ENCODE measurements around the gene PRKG1. TPM values are rescaled to one million over a fixed set of nuclear protein-coding genes. Genes with fewer than 3 reads are reported as not detected.

The PRKG1 gene
- total and polyA plus RNA-seq, 2 of the 4 experiments (the other 2 are of a cell fraction) = 3.5 to 18.3 TPM

GRCh38 chr10:51269821-51270220 lies 195.5 kb downstream of the PRKG1 start:
- H3K9me3 ChIP-seq (ENCODE audit: control insufficient read depth, insufficient read depth, low read length) = no peaks in the 10 kb centered on the region
- no peak overlapping the region for H3K9ac ChIP-seq (ENCODE audit: low read depth, low read length)
- no peak overlapping the region for H3K4ac ChIP-seq (ENCODE audit: low read depth, low read length)
- peaks cover 4 to 14% of the 10 kb centered on the region in 2 experiments; a peak in 3 of 4 replicates for H3K79me1 ChIP-seq (ENCODE audit: low read depth in 1 of 2, low read length in 2 of 2)
- H2BK120ac ChIP-seq (ENCODE audit: low read depth, low read length) = no peak overlapping the region
- no peaks in the 10 kb centered on the region for H3K36me3 ChIP-seq (ENCODE audit: control insufficient read depth, insufficient read depth, low read length)
- no peak overlapping the region for H4K8ac ChIP-seq (ENCODE audit: low read depth in 2 of 2, low read length in 2 of 2)
- H3K9me1 ChIP-seq (ENCODE audit: insufficient read depth, low read length) = no peaks in the 10 kb centered on the region
- no peak for TF ChIP-seq MXI1 (IDR thresholded peaks at IDR 0.05; ENCODE audit: borderline replicate concordance, low read depth, low read length)
- H2BK15ac ChIP-seq (ENCODE audit: low read depth, low read length) = no peak overlapping the region
- intact Hi-C loops (cut with micrococcal nuclease) = no loop called here
- H2AFZ ChIP-seq (replicated peaks; ENCODE audit: low read length, poor library complexity) = no peak overlapping the region
- peaks cover 1% of the 10 kb centered on the region; the same call in 1 of the 2 replicates for H3K4me1 ChIP-seq (ENCODE audit: control insufficient read depth, insufficient read depth, low read length)
- ATAC-seq (ENCODE audit: low read depth) (peak; percentile 87), DNase-seq (peak; percentile 75)
- no peaks in the 10 kb centered on the region for H3K27me3 ChIP-seq (ENCODE audit: control insufficient read depth, insufficient read depth, low read length)
- no peak overlapping the region for H3K4me2 ChIP-seq (ENCODE audit: low read depth, low read length)
- BruUV-seq (replicated peaks) = no TSS peak
- ChIA-PET POLR2A (ENCODE audit: unreplicated experiment) (no interaction called here), CTCF (no interaction called here)
- no peak overlapping the region for H3K4me3 ChIP-seq (ENCODE audit: insufficient read depth, low read depth, low read length)
- no peak overlapping the region for H3K27ac ChIP-seq (ENCODE audit: insufficient read depth, low read length)
- no peak overlapping the region for H4K91ac ChIP-seq (ENCODE audit: insufficient read depth, low read depth, low read length)
- H4K5ac ChIP-seq (ENCODE audit: low read depth, low read length) = no peak overlapping the region
- dilution Hi-C loops (cut with HindIII; ENCODE audit: low sequenced_read_pairs, unreplicated experiment) = no loop called here
- H3K56ac ChIP-seq (ENCODE audit: extremely low read depth, insufficient read depth, low read length) = no peak overlapping the region
- H3K18ac ChIP-seq (ENCODE audit: low read depth, low read length) = no peak overlapping the region
- no peak overlapping the region for H2BK5ac ChIP-seq (ENCODE audit: low read depth, low read length, poor library complexity, severe bottlenecking)
- no peak overlapping the region for H3K14ac ChIP-seq (replicated peaks; ENCODE audit: low read depth, low read length)
- H2BK20ac ChIP-seq (ENCODE audit: low read depth, low read length) = no peak overlapping the region
- no peak overlapping the region for H3K23ac ChIP-seq (ENCODE audit: low read depth, low read length)
- no peak overlapping the region for H2AK5ac ChIP-seq (ENCODE audit: low read depth, low read length)
- H4K20me1 ChIP-seq (ENCODE audit: insufficient read depth, low read length) = no peaks in the 10 kb centered on the region
- no peak overlapping the region for H2AK9ac ChIP-seq (replicated peaks; ENCODE audit: low read depth, low read length, poor library complexity)
- in situ Hi-C loops (cut with MboI; ENCODE audit: low sequenced_read_pairs) = no loop called here
